Omental fat pad (tissue), 4 donors: ENCODE measurements around the gene MGMT. TPM values are rescaled to one million over a fixed set of nuclear protein-coding genes. Genes with fewer than 3 reads are reported as not detected.

ENCODE experiments used
- ATAC-seq: fragments of 150-250 bp; one replicate; pipeline ENCODE4 v1.9.1; 2016; ENCODE audit warnings: mild to moderate bottlenecking, moderate library complexity; ENCODE audit not compliant: low FRiP score
- DNase-seq: peaks from one replicate; pipeline ENCODE4 v3.0.0-alpha.2; 2019; ENCODE audit warnings: low spot score
- CTCF ChIP-seq, 3 donors: fragments of 450-650 bp; IDR thresholded peaks; one replicate each; pipeline ENCODE4 v1.5.1; 2016 to 2017; ENCODE audit warnings: antibody characterized with exemption in 3 of 3, mild to moderate bottlenecking in 3 of 3, moderate library complexity in 2 of 3
- total RNA-seq, 4 donors: library from RNA; depleted of rRNA; stranded (reverse); fragments of >200 nt; gene quantifications; one replicate each; pipeline ENCODE4 v1.1.0, GENCODE V29; 2016

The MGMT gene
- total RNA-seq, 4 donors from 2014 or later = 27.3 to 56.6 (median 35.4) TPM

DNA sequence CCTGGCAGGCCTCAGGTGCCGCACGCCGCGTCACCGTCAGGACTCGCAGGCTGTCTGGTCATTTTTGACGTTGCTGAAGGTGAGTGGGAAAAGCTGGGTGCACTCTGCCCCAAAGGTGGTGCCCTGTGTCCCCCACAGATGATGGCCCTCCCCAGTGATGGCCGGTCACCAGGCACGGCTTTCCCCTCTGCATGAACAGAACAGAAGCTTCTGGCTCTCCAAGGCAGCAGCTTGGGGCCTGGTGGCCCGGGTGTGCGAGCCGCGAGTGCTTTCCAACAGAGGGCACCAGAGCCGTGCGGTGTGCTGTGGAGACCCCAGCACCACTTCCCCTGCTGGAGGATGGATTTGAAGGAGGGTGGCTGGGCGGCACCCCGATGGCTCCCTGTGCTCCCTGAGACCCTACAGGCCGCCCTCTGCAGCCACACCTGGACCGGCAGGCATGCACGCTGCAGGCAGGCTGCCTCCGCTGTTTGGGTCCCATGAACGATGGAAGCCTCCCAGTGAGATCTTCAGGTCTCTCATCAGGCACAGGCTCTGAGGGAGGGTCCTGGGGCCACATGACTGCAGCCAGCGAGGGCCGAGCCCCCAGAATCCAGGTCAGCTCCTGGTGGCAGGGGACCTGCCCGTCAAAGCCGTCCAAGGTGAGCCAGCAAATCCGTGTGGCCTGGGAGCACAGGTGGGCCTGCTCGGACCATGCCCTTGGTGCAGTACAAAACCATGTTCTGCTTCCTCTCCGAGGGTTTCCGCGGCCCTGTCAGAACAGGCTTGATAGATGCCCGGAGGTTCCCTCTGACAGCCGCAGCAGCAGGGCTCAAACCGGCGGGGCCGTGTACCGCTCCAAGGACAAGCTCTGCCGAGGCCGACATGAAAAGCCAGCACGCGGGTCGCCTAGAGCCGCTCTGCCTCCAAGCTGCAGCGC lies 301.7 kb downstream of the MGMT start:
- TF ChIP-seq CTCF (IDR thresholded peaks at IDR 0.05) = no peak
- no peak for ATAC-seq
- DNase-seq = no peak

- DNase-seq = no peak
- no peak for ATAC-seq
- TF ChIP-seq CTCF (IDR thresholded peaks at IDR 0.05) = no peak
Measured at GRCh38 chr10:129769381-129770116, 302.5 kb downstream of the MGMT start.

- ATAC-seq (no peak), DNase-seq (no peak)
- TF ChIP-seq CTCF (IDR thresholded peaks at IDR 0.05) = no peak
Measured at GRCh38 chr10:129770286-129770685, 303.2 kb downstream of the MGMT start.

DNA sequence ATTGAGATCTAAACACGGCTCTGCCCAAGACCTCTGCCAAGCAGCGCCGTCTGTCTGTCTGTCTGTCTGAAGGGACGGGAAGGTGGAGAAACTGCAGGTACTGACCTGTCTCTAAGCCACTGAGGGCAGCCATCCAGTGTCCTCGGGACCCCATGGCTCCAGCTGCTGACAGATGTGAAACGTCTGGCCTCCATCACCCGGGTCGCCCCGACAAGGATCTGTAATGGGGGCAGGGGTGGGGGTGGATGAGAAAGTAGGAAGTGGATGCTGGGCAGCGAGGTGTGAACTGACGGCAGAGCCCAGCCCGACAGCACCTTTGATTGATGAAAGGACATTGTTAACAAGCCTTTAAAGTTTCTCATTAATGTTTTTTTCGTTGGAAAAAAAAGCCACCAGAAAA lies 304.0 kb downstream of the MGMT start:
- ATAC-seq (no peak), DNase-seq (no peak)
- no peak for TF ChIP-seq CTCF (IDR thresholded peaks at IDR 0.05)

DNA sequence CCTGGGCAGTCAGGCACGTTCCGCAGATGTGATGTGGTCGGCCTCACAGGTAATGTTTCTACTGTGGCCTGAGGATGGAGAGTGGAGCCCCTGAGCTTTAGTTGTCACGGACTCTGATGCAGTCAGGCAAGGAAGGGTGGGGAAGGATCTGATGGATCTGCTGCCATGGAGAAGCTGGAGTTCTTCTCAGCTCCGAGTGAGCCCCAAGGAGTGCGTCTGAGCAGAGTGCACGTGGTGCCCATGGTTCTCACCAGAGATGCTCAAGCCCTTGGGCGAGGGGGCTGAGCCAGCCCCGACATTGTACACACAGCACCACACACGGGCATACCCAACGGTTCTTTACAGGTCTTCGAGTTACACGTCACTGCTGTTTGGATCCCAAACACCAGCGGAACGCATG lies 304.5 kb downstream of the MGMT start:
- no peak for TF ChIP-seq CTCF (IDR thresholded peaks at IDR 0.05)
- DNase-seq (no peak), ATAC-seq (no peak)

GRCh38 chr10:129771991-129772431 lies 305.0 kb downstream of the MGMT start:
- no peak for DNase-seq
- no peak for ATAC-seq
- TF ChIP-seq CTCF (IDR thresholded peaks at IDR 0.05) = no peak
